ENCODE results near the gene ATXN1. TPM values are rescaled to one million over a fixed set of nuclear protein-coding genes. Genes with fewer than 3 reads are reported as not detected.

ATXN1 gene
- total and polyA plus RNA-seq, 2 of the 13 experiments (the other 11 are each of a cell fraction or from before 2014, with no cell fraction given), result 20.7 to 39.5 TPM

DNA sequence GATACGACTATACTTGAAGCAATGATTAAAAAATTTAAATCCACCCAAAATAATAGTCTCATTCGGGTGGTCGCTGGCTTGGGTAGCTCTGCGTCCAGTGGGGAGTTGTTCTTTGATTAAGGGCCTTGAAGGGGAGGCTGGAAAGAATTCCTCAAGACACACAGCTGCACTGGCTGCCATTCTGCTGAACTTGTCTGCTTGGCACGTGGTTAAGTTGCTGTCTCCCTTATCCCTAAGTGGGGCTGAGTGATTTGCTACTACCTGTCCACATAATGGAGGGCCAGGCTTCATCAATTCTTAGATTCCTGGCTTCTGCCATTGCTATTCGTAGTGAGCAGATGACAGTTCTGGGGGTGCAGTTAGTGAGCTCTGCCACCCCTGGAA is 424.4 kb downstream of the ATXN1 start:
- Histone ChIP-seq H4K20me1 (ENCODE audit: insufficient read depth, low read length) (peaks cover 1% of the 10 kb centered on the region; the same call in 1 of the 2 replicates), H3K27me3 (ENCODE audit: control insufficient read depth in 1 of 2, insufficient read depth in 2 of 2, low read length in 2 of 2) (no peaks in the 10 kb centered on the region), H3K4me2 (ENCODE audit: low read depth, low read length) (no peak overlapping the region), H2AFZ (ENCODE audit: low read length) (no peak overlapping the region), H3K4me3 (replicated peaks in 1 of 3; ENCODE audit: insufficient read depth in 1 of 3, low read depth in 2 of 3, low read length in 3 of 3) (no peak overlapping the region), H3K4me1 (ENCODE audit: insufficient read depth, low read length) (peaks cover 3% of the 10 kb centered on the region), H3K9ac (ENCODE audit: insufficient read depth, low read depth, low read length) (no peak overlapping the region), H3K9me3 (ENCODE audit: low read length) (no peaks in the 10 kb centered on the region), H3K27ac (ENCODE audit: extremely low read length, insufficient read depth, low read length) (no peak overlapping the region), H3K36me3 (replicated peaks in 1 of 2; ENCODE audit: control insufficient read depth in 1 of 2, insufficient read depth in 2 of 2, low read length in 2 of 2) (no peaks in the 10 kb centered on the region; a peak in 1 of 5 replicates), H3K79me2 (ENCODE audit: insufficient read depth, low read length) (no peaks in the 10 kb centered on the region)
- intact Hi-C loops (cut with micrococcal nuclease; ENCODE audit: unreplicated experiment), result loop anchor here (10.0 kb wide), 1 partner anchor 158 kb away; no protein-coding TSS in a partner anchor
- ATAC-seq (no peak), FAIRE-seq (no peak), DNase-seq (ENCODE audit: low spot score) (no peak)
- POLR2A ChIA-PET, result no interaction called here
- TF ChIP-seq SAP130 (CRISPR knock-in tag; IDR thresholded peaks at IDR 0.05; ENCODE audit: low read depth), result no peak
- TF ChIP-seq, protein P1, sequence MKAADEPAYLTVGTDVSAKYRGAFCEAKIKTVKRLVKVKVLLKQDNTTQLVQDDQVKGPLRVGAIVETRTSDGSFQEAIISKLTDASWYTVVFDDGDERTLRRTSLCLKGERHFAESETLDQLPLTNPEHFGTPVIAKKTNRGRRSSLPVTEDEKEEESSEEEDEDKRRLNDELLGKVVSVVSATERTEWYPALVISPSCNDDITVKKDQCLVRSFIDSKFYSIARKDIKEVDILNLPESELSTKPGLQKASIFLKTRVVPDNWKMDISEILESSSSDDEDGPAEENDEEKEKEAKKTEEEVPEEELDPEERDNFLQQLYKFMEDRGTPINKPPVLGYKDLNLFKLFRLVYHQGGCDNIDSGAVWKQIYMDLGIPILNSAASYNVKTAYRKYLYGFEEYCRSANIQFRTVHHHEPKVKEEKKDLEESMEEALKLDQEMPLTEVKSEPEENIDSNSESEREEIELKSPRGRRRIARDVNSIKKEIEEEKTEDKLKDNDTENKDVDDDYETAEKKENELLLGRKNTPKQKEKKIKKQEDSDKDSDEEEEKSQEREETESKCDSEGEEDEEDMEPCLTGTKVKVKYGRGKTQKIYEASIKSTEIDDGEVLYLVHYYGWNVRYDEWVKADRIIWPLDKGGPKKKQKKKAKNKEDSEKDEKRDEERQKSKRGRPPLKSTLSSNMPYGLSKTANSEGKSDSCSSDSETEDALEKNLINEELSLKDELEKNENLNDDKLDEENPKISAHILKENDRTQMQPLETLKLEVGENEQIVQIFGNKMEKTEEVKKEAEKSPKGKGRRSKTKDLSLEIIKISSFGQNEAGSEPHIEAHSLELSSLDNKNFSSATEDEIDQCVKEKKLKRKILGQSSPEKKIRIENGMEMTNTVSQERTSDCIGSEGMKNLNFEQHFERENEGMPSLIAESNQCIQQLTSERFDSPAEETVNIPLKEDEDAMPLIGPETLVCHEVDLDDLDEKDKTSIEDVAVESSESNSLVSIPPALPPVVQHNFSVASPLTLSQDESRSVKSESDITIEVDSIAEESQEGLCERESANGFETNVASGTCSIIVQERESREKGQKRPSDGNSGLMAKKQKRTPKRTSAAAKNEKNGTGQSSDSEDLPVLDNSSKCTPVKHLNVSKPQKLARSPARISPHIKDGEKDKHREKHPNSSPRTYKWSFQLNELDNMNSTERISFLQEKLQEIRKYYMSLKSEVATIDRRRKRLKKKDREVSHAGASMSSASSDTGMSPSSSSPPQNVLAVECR (CRISPR knock-in tag; IDR thresholded peaks at IDR 0.05; ENCODE audit: borderline replicate concordance), result no peak
- no peak for TF ChIP-seq ZNF33B (CRISPR knock-in tag; IDR thresholded peaks at IDR 0.05)
- TF ChIP-seq, protein P2, sequence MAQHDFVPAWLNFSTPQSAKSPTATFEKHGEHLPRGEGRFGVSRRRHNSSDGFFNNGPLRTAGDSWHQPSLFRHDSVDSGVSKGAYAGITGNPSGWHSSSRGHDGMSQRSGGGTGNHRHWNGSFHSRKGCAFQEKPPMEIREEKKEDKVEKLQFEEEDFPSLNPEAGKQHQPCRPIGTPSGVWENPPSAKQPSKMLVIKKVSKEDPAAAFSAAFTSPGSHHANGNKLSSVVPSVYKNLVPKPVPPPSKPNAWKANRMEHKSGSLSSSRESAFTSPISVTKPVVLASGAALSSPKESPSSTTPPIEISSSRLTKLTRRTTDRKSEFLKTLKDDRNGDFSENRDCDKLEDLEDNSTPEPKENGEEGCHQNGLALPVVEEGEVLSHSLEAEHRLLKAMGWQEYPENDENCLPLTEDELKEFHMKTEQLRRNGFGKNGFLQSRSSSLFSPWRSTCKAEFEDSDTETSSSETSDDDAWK (CRISPR knock-in tag; IDR thresholded peaks at IDR 0.05), result no peak
- no peak for TF ChIP-seq ZMYM3 (CRISPR knock-in tag; IDR thresholded peaks at IDR 0.05)
- TF ChIP-seq CBX1 (IDR thresholded peaks at IDR 0.05; ENCODE audit: low read depth), result no peak
- TF ChIP-seq ZNF724P (CRISPR knock-in tag; IDR thresholded peaks at IDR 0.05; ENCODE audit: borderline replicate concordance), result no peak
- TF ChIP-seq HOXD1 (CRISPR knock-in tag; IDR thresholded peaks at IDR 0.05), result no peak
- TF ChIP-seq, protein P3, sequence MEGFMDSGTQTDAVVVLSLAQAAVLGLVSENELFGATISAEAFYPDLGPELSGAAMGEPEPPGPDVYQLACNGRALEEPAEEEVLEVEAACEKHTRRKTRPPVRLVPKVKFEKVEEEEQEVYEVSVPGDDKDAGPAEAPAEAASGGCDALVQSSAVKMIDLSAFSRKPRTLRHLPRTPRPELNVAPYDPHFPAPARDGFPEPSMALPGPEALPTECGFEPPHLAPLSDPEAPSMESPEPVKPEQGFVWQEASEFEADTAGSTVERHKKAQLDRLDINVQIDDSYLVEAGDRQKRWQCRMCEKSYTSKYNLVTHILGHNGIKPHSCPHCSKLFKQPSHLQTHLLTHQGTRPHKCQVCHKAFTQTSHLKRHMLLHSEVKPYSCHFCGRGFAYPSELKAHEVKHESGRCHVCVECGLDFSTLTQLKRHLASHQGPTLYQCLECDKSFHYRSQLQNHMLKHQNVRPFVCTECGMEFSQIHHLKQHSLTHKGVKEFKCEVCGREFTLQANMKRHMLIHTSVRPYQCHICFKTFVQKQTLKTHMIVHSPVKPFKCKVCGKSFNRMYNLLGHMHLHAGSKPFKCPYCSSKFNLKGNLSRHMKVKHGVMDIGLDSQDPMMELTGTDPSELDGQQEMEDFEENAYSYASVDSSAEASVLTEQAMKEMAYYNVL (CRISPR knock-in tag; IDR thresholded peaks at IDR 0.05; ENCODE audit: borderline replicate concordance), result no peak
- TF ChIP-seq ZFP1 (CRISPR knock-in tag; IDR thresholded peaks at IDR 0.05), result no peak
- no peak for TF ChIP-seq KLF11 (CRISPR knock-in tag; IDR thresholded peaks at IDR 0.05)
- no TSS peak for BruUV-seq (replicated peaks)
- CTCF ChIA-PET (ENCODE audit: low intra/inter-chr PET ratio, low total read pairs), result no interaction called here
- WGBS (ENCODE audit: low lambda C conversion rate), result 94% methylated on average over 6 of the region's 6 CpGs
- in situ Hi-C loops (cut with HindIII; ENCODE audit: extremely low pct_ligation_motif_present, low pct_unique_long_range_greater_than_20kb), result loop anchor here (25.0 kb wide), 1 partner anchor 625 kb away; no protein-coding TSS in a partner anchor
